ENCODE data around the gene ZBTB7C.

ZBTB7C gene

DNA sequence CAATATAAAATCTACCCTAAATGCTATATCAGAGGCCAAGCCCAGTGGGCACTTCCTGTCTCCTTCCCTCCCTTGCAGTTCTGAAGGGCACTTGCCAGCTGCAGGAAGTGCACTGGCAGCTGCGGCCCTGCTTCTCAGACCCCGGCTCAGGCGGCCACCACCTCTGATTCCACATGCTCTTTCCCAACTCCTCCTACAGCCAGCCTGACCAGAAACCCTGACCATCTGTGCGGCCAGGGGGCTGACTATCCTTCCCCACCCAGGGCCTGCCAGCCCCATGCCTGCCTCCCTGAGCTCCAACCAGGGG is 88.6 kb downstream of the ZBTB7C start:
- DNase-seq, result peak in 1 of 2 experiments; percentile 95

DNA sequence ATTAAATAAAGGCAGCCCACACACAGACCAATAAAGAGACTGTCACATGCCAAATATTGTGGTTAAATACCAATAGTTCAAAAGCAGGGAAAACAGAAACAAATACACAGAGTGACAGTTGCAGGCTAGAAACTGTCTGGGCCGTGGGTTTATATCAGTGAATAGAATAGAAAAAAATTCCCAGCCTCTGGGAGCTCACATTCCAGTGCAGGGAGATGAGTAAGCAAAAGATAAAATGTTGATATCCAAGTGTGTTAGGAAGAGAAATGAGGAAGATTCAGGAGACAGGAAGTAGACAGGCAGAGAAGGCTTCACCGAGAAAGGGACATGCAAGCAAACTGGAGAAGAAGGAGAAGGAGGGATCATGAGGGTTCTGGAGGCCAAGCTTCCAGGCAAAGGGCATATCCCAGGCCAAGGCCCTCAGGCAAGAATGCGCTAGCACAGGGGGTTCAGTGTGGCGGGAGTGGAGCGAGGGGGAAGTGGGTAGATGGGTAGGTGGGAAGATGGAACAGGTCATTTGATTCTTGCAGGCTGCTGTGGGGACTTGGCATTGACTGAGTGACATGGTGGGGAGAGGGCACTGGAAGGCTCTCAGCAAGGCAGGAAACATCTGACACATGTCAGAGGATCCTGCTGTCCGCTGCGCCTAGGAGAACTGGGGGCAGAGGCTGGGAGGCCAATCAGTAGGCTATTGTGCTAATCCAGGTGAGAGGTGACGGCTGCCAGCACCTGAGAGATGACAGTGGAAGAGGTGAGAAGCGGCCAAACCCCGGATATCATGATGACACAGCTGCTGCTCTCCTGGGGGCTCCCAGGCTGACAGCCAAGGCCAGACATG is 89.2 kb downstream of the ZBTB7C start:
- peak; percentile 71 to 96 for DNase-seq

DNA sequence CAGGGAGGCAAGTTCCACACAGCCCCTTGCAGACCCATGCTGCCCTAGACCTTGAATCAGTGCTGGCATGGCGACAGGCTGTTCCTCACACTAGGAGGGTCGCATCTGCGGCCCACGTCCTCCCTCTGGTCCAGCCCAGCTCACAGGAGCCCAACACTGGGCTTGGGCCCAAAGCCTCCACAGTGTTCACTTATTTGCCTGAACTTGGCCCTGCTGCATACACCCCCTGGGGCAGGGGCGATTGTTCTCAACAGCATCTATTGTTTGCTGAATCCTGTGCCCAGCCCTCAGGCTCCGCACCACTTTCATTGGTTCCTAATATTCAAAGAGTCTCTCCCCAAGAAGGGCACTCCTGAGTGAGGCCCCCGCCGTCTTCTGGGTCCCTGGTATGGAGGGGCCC is 90.7 kb downstream of the ZBTB7C start:
- no peak for DNase-seq

DNA sequence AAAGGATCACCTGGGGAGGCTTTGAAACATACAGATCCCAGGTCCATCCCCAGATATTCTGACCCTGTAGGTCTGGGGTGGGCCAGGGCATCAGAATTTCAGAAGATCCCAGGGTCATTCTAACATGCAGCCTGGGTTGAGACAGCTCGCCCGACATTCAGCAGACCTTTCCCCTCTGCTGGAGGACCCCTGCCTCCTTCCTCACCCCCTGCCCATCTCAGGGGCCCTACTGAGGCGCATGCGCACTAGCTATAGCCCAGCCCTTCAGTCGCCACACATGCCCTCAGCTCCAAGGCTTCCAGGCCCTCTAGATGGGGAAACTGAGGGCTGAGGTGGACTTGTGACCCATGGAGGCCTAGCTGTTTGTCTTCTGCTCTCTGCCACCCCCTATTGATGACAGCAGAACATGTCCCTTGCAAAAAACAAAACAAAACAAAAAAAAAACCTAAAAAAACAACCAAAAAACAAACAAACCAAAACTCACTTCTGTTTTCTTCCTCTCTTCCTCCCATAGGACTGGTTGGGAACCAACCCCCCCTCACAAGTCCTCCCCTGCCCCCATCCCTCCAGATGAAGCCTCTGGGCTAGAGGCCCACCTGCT is 91.3 kb downstream of the ZBTB7C start:
- no peak for DNase-seq

DNA sequence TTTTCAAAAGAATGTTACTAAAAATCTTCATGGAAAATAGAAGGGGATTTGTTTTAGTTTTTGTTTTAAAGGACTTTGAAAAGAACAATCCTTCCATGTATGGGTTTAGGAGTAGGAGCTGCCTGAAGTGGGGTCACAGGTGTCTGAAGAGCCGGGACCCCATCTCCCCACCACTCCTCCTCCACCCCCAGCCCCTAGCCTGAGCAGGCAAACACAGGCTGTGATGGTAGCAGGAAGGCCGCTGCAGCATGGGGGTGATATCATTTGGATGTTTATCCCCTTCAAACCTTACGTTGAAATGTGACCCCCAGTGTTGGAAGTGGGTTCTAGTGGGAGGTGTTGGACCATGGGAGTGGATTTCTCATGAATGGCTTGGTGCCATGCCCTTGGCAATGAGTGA is 93.0 kb downstream of the ZBTB7C start:
- DNase-seq, result no peak

DNA sequence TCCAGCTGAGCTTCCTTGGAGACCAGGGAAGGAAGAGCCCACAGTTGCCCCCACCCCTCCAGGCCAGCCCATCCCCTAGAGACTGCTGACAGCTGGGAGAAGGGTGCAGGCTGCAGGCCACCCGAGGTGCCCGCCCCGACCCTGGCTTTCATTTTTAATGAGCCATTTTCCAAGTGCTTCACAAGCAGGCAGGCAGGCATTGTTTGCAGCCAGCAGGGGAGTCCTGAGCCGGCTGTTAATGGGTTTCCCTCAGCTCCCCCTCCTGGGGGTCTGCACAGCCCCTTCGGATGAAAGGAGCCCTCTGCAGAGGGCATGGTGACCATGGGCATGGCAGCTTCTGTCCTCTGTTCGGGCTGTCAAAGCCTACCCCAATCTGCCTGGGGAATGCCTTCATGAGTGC is 94.5 kb downstream of the ZBTB7C start:
- DNase-seq, result peak in 1 of 2 experiments; percentile 36

DNA sequence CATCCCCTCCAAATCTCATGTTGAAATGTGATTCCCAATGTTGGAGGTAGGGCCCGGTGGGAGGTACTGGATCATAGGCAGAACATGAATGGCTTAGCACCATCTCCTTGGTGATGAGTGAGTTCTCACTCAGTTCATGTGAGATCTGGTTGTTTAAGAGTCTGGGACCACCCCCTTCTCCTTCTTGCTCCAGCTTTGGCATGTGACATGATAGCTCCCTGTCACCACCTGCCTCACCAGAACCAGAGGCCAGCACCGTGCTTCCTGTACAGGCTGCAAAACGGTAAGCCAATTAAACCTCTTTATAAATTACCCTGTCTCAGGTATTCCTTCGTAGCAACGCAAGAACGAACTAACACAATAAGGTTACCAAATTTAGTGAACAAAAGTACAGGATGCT is 95.4 kb downstream of the ZBTB7C start:
- no peak for DNase-seq

DNA sequence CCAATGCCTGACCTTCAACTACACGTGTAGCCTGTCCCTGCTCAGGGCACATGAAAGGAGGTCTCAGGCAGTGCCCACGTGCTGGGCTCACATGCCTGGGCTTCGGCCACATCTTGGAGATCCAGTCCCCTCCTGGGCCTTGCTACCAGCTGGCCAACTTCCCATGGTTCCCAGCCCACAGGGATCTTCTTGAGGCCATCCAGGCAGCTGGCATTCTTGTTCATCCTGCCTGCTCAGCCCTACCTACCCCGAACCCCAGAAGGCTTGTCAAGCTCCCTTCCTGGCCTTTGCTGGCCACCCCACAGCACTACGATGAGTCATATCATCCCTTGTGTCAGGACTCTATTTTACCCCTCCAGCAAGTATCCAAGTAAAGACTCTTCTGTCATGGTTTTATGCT is 97.1 kb downstream of the ZBTB7C start:
- DNase-seq, result no peak

DNA sequence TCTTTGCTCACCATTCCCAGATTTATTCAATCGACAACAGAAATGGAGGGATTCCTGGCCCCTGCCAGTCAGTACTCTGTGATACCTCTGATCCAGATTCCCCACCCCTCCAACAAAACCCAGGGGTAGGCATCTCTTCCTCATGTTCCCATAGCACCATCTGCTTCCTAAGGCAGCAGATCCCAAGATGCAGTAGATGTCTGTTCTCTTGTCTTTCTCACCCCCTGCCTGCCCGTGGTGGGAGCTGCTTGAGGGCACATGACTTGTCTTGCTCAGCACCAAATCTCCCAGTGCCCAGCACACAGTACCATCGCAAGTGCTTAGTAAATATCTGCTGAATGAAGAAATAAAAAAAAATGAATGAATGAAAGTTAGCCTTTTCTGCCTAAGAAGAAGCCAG is 98.2 kb downstream of the ZBTB7C start:
- DNase-seq, result no peak

DNA sequence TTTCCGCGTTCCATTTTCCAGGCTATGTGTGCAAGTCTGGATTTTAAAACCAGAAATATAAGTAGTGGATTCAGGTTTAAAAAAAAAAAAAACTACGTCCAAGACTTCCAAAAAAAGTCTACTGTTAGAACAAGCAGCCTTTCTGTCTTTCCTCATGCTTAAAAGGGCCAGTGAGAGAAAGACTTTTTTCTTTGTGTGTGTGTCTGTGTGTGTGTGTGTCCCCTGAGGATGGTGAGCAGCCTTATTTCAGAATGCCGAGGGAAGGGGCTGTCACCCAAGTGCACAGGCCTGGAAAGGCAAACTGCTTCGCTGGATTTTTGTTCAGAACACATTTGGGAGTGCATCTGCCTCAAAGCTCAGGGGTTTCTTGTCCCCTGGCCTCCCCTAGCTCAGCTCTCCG is 98.8 kb downstream of the ZBTB7C start:
- DNase-seq, result no peak

DNA sequence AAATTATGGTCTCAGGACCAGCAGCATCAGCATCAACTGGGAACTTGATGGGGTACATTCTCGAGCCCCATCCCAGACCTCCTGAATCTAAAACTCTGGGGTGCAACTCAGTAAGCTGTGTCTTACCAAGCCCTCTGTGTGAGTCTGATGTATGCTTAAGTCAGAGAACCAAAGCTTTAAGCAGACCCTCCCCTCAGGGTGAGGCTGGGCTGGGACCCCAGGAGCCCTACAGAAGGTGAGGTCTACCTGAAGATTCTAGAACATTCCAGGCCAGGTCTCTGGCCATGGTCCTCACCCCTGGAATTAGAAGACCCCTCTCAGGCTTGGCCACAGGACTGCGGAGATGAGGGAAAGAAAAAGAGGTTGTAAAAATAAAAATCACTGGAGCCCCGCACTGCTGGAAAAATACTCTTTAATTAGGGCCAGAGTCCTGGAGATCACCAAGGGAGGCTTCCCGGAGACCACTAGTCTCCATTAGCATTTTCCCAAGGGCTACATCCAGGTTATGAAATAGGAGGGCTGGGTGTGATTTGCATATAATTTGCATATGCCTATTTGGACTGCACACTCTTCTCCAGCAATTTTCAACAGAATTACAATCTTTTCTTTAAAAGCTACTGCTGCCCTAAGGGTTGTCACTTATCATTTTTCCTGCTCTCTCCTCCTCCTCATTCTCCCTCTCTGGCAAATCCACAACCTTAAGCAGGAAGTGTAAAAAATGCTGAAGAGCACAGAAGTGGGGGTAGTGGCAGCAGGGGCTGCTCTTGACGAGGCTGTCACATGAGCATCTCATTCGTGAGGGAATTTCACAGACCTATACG is 100.2 kb downstream of the ZBTB7C start:
- no peak for DNase-seq

DNA sequence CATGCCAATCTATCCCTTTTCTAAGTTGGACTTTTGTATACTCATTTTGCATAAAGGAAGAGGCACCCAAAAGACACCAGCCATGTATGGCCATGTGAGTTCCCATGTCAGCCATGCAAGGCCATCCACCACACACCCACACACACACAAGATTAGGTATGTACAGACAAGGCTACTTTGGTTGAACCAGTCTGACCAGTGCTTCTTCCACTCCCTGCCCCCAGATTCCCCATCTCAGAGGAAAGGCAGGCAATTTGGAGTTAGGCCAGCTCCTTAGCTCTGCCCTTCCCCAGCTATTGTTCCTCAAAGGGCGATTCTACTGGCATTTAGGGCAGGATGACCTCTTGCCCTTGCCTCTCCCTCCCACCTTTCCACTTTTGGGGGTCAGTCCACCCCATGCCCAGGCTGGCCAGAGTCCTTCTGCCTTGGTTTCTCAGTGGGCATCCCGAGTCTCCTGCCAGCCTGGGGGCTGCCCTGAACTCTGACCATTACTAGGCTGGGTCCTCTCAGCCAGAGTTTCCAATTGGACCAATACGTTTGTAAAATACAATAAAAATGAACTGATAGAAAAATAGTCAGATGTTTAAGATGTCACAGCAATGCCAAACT is 101.1 kb downstream of the ZBTB7C start:
- DNase-seq, result no peak

DNA sequence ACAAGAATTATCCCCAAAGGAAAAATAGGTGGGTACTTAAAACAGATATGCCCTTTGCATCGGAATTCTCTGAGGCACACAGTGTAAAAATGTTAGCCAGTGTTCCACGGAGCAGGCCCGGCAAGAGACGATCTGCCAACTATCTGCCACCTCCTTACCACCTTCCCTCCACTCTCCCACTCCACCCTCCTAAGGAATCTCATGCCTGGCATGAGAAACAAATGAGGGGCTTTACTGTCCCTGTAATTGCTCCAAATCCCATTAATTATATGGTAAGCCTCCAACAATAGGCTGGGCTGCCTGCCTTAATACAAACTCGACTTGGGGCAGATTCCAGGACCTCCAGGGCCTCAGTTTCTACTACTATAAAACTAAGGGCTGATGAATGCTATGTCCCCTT is 102.3 kb downstream of the ZBTB7C start:
- no peak for DNase-seq

DNA sequence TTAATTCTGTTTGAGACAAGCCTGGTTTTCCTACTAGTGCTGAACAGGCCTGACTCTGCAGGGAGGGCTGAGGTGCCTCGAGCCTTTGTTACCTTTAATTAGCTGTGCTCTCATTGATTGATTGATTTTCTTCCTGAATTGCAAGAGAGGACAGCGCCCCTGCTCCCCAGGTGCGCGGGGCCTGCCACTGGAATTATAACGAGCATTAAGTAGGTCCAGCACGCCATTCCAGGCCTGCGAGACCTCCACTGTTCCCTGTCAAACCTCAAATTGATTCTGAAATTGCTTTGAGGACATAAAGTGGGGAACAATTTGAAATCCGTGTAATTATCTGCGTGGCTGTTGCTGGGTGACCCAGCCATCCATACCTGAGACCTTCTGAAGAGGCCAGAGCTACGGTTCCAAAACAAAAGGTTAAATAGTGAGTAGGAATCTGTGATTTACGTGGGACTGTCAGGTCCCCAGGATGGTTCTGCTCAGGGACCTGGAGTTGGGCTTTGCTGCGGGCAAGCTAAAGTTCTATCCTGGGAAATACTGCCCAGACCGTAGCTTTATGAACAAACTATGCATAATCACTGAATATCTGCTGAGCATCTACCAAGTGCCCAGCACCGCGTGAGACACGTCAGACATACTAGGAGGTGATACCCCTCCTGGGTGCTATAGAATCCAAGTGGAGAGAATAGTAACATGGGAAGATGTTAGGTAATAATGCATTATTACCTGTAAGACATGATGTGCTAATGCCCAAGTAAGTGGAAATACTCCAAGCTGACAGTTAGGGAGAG is 104.1 kb downstream of the ZBTB7C start:
- DNase-seq, result no peak

DNA sequence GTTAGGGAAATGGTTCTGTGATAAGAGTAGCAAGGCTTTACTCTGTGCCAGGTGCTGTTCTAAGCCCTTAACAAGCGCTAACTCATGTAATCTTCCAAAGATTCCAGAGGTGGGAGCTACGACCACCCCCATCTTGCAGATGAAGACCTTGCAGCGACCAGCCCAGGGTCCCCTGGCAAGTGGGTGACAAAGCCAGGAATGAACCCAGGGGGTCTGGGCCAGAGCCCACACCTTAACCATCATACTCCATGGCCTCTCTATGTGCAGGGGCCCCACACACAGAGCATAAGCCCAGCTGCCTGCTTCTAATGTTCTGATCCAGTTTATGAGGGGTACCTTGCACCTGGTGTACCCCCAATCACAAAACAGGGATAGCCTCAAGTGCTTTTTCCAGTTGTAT is 105.3 kb downstream of the ZBTB7C start:
- no peak for DNase-seq

DNA sequence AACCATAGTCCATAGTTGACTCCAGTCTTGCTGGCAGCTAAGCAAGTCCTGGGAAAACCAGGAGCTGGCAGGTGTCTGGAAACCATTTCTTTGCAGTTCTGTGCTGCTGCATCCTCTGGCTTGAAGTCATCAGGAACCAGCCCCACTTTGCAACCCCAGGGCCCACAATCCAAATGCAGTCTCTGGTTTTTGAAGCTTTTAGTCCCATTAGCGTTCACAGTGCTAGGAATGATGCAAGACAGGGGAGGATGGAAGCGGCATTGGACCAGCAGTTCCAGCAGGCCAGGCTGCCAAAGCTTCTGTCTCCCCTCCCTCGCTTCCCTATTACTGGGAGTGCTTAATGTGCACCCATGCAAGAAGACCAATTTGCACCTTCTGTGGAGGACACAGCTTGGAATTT is 106.4 kb downstream of the ZBTB7C start:
- DNase-seq, result no peak

DNA sequence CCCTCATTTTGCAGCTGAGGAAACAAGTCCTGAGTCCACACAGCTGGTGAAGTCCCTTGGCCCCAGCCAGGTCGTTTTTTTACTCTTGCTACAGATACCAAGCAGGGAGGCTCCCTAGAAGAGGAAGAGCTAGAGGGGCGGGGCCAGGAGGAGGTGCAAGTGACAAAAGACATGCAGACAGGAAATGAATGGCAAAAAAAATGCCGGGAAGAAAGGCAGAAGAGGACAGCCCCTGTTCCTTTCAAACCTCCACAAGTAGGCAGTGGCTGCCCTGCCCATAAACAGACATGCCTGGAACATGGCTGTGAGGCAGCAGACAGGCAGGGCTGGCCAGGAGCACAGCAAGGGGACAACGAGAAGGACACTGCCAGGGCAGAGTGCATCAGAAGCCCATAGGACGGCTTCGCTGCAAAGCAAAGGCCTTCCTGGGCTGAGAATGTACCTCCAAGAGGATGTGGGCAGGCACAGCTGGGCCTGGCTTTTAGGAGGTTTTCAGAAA is 108.7 kb downstream of the ZBTB7C start:
- DNase-seq, result peak; percentile 81 to 94

DNA sequence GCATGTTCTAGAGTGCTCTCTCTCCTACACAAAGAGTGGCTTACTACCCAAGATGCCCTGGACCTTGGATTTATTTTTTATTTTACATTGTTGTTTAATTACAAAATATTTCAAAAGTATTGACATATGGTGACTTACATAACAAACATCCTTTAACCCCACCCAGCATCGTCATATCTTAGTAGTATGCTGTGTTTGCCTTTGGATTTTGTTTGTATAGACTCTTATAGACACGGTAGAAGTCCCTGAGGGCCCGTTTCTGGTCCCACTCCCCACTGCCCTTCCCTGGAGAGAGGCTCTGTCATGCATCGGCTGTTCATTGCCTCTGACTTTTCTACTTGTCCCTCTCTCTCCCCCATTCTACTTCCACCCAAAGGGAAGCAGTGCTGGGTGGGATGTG is 112.0 kb downstream of the ZBTB7C start:
- no peak for DNase-seq

DNA sequence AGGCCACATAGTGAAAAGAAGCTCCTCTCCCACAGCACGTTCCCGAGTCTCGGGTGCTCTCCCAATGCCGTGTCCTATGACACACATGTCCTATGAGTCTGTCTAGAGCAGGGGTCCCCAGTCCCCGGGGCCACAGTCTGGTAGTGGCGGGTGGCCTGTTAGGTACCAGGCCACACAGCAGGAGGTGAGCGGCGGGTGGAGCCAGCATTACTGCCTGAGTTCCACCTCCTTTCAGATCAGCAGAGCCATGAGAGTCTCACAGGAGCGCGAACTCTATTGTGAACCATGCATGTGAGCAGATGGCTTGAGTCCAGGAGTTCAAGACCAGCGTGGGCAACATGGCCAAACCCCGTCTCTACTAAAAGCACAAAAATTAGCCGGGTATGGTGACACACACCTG is 112.6 kb downstream of the ZBTB7C start:
- DNase-seq, result peak in 1 of 2 experiments; percentile 30

DNA sequence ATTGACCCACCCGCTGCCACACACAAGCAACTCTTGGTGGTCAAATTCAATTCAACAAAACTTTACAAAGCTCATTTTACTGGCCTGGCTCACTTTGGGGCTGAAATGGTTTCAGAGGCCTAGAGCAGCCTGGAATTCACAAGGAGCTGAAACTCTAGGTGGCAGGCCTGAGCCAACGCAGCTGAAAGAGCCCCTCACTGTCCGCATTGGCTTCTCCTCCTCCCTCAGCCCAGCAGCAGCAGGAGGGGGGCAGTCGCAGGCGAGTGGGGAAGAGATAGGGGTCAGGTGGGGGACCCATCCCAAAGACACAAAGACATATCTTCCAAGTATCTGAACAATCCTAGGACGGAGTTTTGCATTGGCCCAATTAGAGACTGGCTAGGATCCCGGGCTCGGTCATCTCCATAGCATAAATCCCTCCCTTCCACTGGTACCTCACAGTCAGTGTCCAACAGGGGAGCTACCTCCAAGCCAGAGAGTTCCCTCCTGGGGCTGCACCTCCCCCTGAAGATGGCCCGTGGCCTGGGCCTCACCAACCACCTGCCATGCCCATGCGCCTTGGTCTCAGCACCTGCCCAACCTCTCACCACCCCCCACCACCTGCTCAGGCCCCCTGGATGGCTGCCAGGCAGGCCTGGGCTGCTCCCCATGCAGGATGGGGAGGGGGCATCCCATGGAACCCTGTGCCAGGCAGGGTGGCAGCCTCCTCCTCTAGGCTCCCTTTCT is 113.4 kb downstream of the ZBTB7C start:
- peak; percentile 74 to 79 for DNase-seq

DNA sequence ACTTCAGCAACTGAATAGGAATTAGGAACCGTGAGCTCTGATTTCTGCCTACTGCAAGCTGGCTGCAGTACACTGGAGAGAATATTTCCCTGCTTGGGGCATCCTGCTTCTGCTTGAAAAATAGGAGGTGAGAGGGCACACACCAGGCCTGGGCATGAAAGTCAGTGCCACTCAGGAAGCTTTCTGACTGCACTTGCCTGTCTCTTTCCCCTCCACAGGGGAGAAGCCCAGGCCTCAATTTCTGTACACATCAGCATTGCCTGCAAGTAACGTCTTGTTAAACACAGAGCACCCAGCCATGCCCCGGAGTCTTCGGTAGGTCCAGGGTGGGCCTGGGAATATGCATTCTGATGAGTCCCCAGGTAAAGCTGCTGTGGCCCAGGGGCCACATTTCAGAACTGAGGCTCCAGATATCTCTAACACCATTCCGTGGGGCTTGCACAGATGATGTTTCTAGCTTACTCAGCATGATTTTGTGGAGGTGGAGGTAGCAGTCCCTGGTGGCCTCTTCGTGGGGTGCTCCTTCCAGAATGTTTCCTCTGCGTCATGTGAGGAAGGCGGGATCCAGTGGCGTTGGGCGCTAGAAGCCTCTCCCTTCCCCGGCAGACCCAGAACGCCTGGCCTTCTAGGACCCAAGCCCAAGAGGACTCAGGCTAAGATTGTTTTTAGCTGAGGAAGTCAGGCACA is 114.1 kb downstream of the ZBTB7C start:
- no peak for DNase-seq

All from SHP77 (cell line).